HL-60 (cell line): ENCODE data around the gene CLDN11.

ENCODE experiments used
- DNase-seq, 2 experiments: peaks; one replicate each; pipeline ENCODE4 v3.0.0-alpha.2; 2010 to 2020; ENCODE audit warnings: low read depth in 1 of 2, low spot score in 1 of 2
- H3K27ac ChIP-seq: fragments of 250-450 bp; sonication (Bioruptor Pico); replicated peaks from 2 replicates; pipeline ENCODE4 v1.5.1; 2020; ENCODE audit warnings: mild to moderate bottlenecking, moderate library complexity
- H3K27me3 ChIP-seq: fragments of 250-450 bp; sonication (Bioruptor Pico); 2 replicates; pipeline ENCODE4 v1.5.1; 2021; ENCODE audit warnings: mild to moderate bottlenecking, moderate library complexity; ENCODE audit not compliant: insufficient read depth, poor library complexity, severe bottlenecking
- H3K4me3 ChIP-seq: replicated peaks from 2 replicates; pipeline ENCODE4 v1.5.1; 2011; ENCODE audit warnings: mild to moderate bottlenecking, control low read depth, low read length; ENCODE audit not compliant: insufficient read depth
- CTCF ChIP-seq: IDR thresholded peaks from one replicate; pipeline ENCODE4 v1.5.1; 2011; ENCODE audit warnings: low read length, control low read depth, inconsistent platforms; ENCODE audit not compliant: insufficient read depth
- GABPA ChIP-seq: IDR thresholded peaks from 2 replicates; pipeline ENCODE4 v1.6.1; 2012; ENCODE audit warnings: low read depth
- POLR2AphosphoS5 ChIP-seq: IDR thresholded peaks from 2 replicates; pipeline ENCODE4 v1.6.1; 2012; ENCODE audit warnings: low read depth
- REST ChIP-seq: IDR thresholded peaks from 2 replicates; pipeline ENCODE4 v1.6.1; 2012; ENCODE audit warnings: low read depth; ENCODE audit not compliant: insufficient replicate concordance
- SPI1 ChIP-seq: IDR thresholded peaks from 2 replicates; pipeline ENCODE4 v1.6.1; 2012; ENCODE audit warnings: low read depth, mild to moderate bottlenecking, borderline replicate concordance

The CLDN11 gene

GRCh38 chr3:170391108-170391507 lies 27.6 kb upstream of the CLDN11 start:
- no peak for DNase-seq
- TF ChIP-seq SPI1: no peak
- no peak for TF ChIP-seq REST
- TF ChIP-seq POLR2AphosphoS5: no peak
- no peak for TF ChIP-seq CTCF
- no peak for TF ChIP-seq GABPA
- no peak overlapping the region for H3K27ac ChIP-seq
- H3K4me3 ChIP-seq: no peak overlapping the region
- H3K27me3 ChIP-seq: no peaks in the 10 kb centered on the region

GRCh38 chr3:170397685-170398084 lies 21.0 kb upstream of the CLDN11 start:
- no peaks in the 10 kb centered on the region for H3K27me3 ChIP-seq
- no peak overlapping the region for H3K4me3 ChIP-seq
- TF ChIP-seq GABPA: no peak
- no peak for DNase-seq
- H3K27ac ChIP-seq: no peak overlapping the region

GRCh38 chr3:170405101-170405500 lies 13.6 kb upstream of the CLDN11 start:
- H3K4me3 ChIP-seq: no peak overlapping the region
- no peak overlapping the region for H3K27ac ChIP-seq
- TF ChIP-seq GABPA (no peak), CTCF (no peak), SPI1 (no peak)
- DNase-seq: no peak
- H3K27me3 ChIP-seq: no peaks in the 10 kb centered on the region

GRCh38 chr3:170410428-170411029 lies 8.1 kb upstream of the CLDN11 start:
- Histone ChIP-seq H3K27ac (no peak overlapping the region), H3K4me3 (no peak overlapping the region), H3K27me3 (no peaks in the 10 kb centered on the region)
- DNase-seq: no peak
- TF ChIP-seq CTCF: no peak
- no peak for TF ChIP-seq POLR2AphosphoS5
- TF ChIP-seq GABPA: no peak

- Histone ChIP-seq H3K4me3 (no peak overlapping the region), H3K27me3 (peaks cover 14% of the 10 kb centered on the region), H3K27ac (no peak overlapping the region)
- no peak for TF ChIP-seq CTCF
- TF ChIP-seq POLR2AphosphoS5: no peak
- no peak for TF ChIP-seq REST
- no peak for DNase-seq
Measured at GRCh38 chr3:170413291-170413690, 5.4 kb upstream of the CLDN11 start.
